ENCODE results near the gene CDHR5.

CDHR5 gene

GRCh38 chr11:610146-610801, 14.5 kb downstream of the CDHR5 start:
- no peaks in the 10 kb centered on the region for H3K9me2 ChIP-seq (replicated peaks; ENCODE audit: insufficient read depth, low read length)
- TF ChIP-seq CTCF (IDR thresholded peaks at IDR 0.05; ENCODE audit: insufficient read depth, low read length, poor library complexity, severe bottlenecking): no peak
- H3K79me2 ChIP-seq (ENCODE audit: insufficient read depth, low read length): no peaks in the 10 kb centered on the region
- no peak overlapping the region for H3K27ac ChIP-seq (ENCODE audit: low read depth, low read length)
- H3K36me3 ChIP-seq (ENCODE audit: low read length): 0 out of 2 replicates have a peak, but pooled peaks cover under 1% of the 10 kb centered on the region
- H2AFZ ChIP-seq (ENCODE audit: low read depth, low read length, severe bottlenecking): no peak overlapping the region
- no peak overlapping the region for H3K9ac ChIP-seq (ENCODE audit: low read length)
- H3K9me3 ChIP-seq (ENCODE audit: insufficient read depth, low read length): no peaks in the 10 kb centered on the region
- no peak overlapping the region for H3K4me2 ChIP-seq (ENCODE audit: low read depth, low read length, poor library complexity, severe bottlenecking)
- H4K20me1 ChIP-seq (ENCODE audit: low read depth, low read length): no peaks in the 10 kb centered on the region; the same call in 1 of the 2 replicates
- H3K27me3 ChIP-seq (ENCODE audit: low read length): no peaks in the 10 kb centered on the region
- H3F3A ChIP-seq (ENCODE audit: insufficient read depth): peaks cover 10% of the 10 kb centered on the region
- H3K4me3 ChIP-seq (ENCODE audit: insufficient read depth, low read length, poor library complexity, severe bottlenecking): no peak overlapping the region

GRCh38 chr11:609341-609811, 15.4 kb downstream of the CDHR5 start:
- no peaks in the 10 kb centered on the region for H3K27me3 ChIP-seq (ENCODE audit: low read length)
- no peak for TF ChIP-seq EZH2phosphoT487 (conservative IDR thresholded peaks at IDR 0.05; ENCODE audit: low read length)
- TF ChIP-seq CTCF (IDR thresholded peaks at IDR 0.05; ENCODE audit: insufficient read depth, low read length, poor library complexity, severe bottlenecking): no peak
- no peaks in the 10 kb centered on the region for H3K9me3 ChIP-seq (ENCODE audit: insufficient read depth, low read length)
- H3K4me3 ChIP-seq (ENCODE audit: insufficient read depth, low read length, poor library complexity, severe bottlenecking): no peak overlapping the region
- no peak overlapping the region for H3K4me2 ChIP-seq (ENCODE audit: low read depth, low read length, poor library complexity, severe bottlenecking)
- H3K79me2 ChIP-seq (ENCODE audit: insufficient read depth, low read length): no peaks in the 10 kb centered on the region
- H3K36me3 ChIP-seq (ENCODE audit: low read length): peaks cover 4% of the 10 kb centered on the region; the same call in 1 of the 2 replicates
- H3K27ac ChIP-seq (ENCODE audit: low read depth, low read length): no peak overlapping the region
- H3F3A ChIP-seq (ENCODE audit: insufficient read depth): peaks cover 10% of the 10 kb centered on the region
- H2AFZ ChIP-seq (ENCODE audit: low read depth, low read length, severe bottlenecking): no peak overlapping the region
- H4K20me1 ChIP-seq (ENCODE audit: low read depth, low read length): no peaks in the 10 kb centered on the region; the same call in 1 of the 2 replicates
- no peak overlapping the region for H3K9ac ChIP-seq (ENCODE audit: low read length)
- H3K9me2 ChIP-seq (replicated peaks; ENCODE audit: insufficient read depth, low read length): no peaks in the 10 kb centered on the region

DNA sequence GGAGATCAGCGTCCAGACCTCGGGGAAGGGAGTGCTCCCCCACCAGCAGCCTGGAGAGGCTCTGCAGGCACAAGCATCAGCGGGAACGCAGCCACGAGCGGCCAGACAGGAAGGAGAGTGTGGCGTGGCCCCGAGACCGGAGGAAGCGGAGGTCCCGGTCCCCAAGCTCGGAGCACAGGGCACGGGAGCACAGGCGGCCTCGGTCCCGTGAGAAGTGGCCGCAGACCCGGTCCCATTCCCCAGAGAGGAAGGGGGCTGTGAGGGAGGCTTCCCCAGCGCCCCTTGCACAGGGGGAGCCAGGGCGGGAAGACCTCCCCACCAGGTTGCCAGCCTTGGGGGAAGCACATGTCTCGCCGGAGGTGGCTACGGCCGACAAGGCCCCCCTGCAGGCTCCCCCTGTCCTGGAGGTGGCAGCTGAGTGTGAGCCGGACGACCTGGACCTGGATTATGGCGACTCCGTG, 15.9 kb downstream of the CDHR5 start:
- no peak overlapping the region for H3K9ac ChIP-seq (ENCODE audit: low read length)
- no peaks in the 10 kb centered on the region for H3K9me2 ChIP-seq (replicated peaks; ENCODE audit: insufficient read depth, low read length)
- no peak for TF ChIP-seq CTCF (IDR thresholded peaks at IDR 0.05; ENCODE audit: insufficient read depth, low read length, poor library complexity, severe bottlenecking)
- TF ChIP-seq EZH2phosphoT487 (conservative IDR thresholded peaks at IDR 0.05; ENCODE audit: low read length): no peak
- no peaks in the 10 kb centered on the region for H3K79me2 ChIP-seq (ENCODE audit: insufficient read depth, low read length)
- H3F3A ChIP-seq (ENCODE audit: insufficient read depth): peaks cover 10% of the 10 kb centered on the region
- no peaks in the 10 kb centered on the region for H3K9me3 ChIP-seq (ENCODE audit: insufficient read depth, low read length)
- H2AFZ ChIP-seq (ENCODE audit: low read depth, low read length, severe bottlenecking): no peak overlapping the region
- H3K4me3 ChIP-seq (ENCODE audit: insufficient read depth, low read length, poor library complexity, severe bottlenecking): no peak overlapping the region
- peaks cover 4% of the 10 kb centered on the region; the same call in 1 of the 2 replicates for H3K36me3 ChIP-seq (ENCODE audit: low read length)
- no peaks in the 10 kb centered on the region for H3K27me3 ChIP-seq (ENCODE audit: low read length)
- H4K20me1 ChIP-seq (ENCODE audit: low read depth, low read length): no peaks in the 10 kb centered on the region; the same call in 1 of the 2 replicates
- H3K27ac ChIP-seq (ENCODE audit: low read depth, low read length): no peak overlapping the region
- no peak overlapping the region for H3K4me2 ChIP-seq (ENCODE audit: low read depth, low read length, poor library complexity, severe bottlenecking)

All from SU-DHL-6 (cell line).